ENCODE data around the gene SYT7. TPM values are rescaled to one million over a fixed set of nuclear protein-coding genes. Genes with fewer than 3 reads are reported as not detected.

Gene SYT7
- total RNA-seq, 3 donors from 2014 or later (not counting 1 experiment from before 2014, with no cell fraction given): 0.07 TPM; not detected in 2

GRCh38 chr11:61556621-61557020 is 24.3 kb downstream of the SYT7 start:
- no peaks in the 10 kb centered on the region for H3K36me3 Mint-ChIP-seq
- DNase-seq (no peak), ATAC-seq (no peak)
- 74% methylated on average over 3 of the region's 3 CpGs for WGBS (ENCODE audit: insufficient coverage)
- H3K9me3 Mint-ChIP-seq: no peaks in the 10 kb centered on the region
- H3K9me3 ChIP-seq (ENCODE audit: control insufficient read depth, insufficient read depth, low read length): no peaks in the 10 kb centered on the region
- H3K4me3 ChIP-seq (ENCODE audit: low read length): no peak overlapping the region
- H3K27me3 Mint-ChIP-seq (ENCODE audit: low read depth in 2 of 2): peaks cover 46 to 54% of the 10 kb centered on the region in 2 donors
- H3K36me3 ChIP-seq (ENCODE audit: control insufficient read depth, insufficient read depth, low read length): no peaks in the 10 kb centered on the region
- no peaks in the 10 kb centered on the region for H3K4me1 ChIP-seq (ENCODE audit: control insufficient read depth, insufficient read depth, low read length)
- no peaks in the 10 kb centered on the region for H3K4me1 Mint-ChIP-seq
- no peak for TF ChIP-seq CTCF (IDR thresholded peaks at IDR 0.05)
- no peak overlapping the region for H3K4me3 Mint-ChIP-seq
- peaks cover 9% of the 10 kb centered on the region for H3K27me3 ChIP-seq (ENCODE audit: control insufficient read depth, insufficient read depth, low read length)
- no peak overlapping the region for H3K27ac ChIP-seq (ENCODE audit: low read length)
- H3K27ac Mint-ChIP-seq: no peak overlapping the region
- intact Hi-C loops (cut with micrococcal nuclease): no loop called here

GRCh38 chr11:61555978-61556377 is 24.9 kb downstream of the SYT7 start:
- H3K27me3 Mint-ChIP-seq (ENCODE audit: low read depth in 2 of 2): peaks cover 45 to 54% of the 10 kb centered on the region in 2 donors
- no peak overlapping the region for H3K4me3 ChIP-seq (ENCODE audit: low read length)

GRCh38 chr11:61555051-61555969 is 25.6 kb downstream of the SYT7 start:
- H3K9me3 Mint-ChIP-seq: no peaks in the 10 kb centered on the region
- intact Hi-C loops (cut with micrococcal nuclease): no loop called here
- no peaks in the 10 kb centered on the region for H3K4me1 ChIP-seq (ENCODE audit: control insufficient read depth, insufficient read depth, low read length)
- no peak overlapping the region for H3K4me3 ChIP-seq (ENCODE audit: low read length)
- peaks cover 42 to 54% of the 10 kb centered on the region in 2 donors for H3K27me3 Mint-ChIP-seq (ENCODE audit: low read depth in 2 of 2)
- H3K27me3 ChIP-seq (ENCODE audit: control insufficient read depth, insufficient read depth, low read length): peaks cover 9% of the 10 kb centered on the region
- no peak for ATAC-seq
- no peaks in the 10 kb centered on the region for H3K4me1 Mint-ChIP-seq
- no peak for DNase-seq
- H3K27ac Mint-ChIP-seq: no peak overlapping the region
- 7% methylated on average over 53 of the region's 57 CpGs for WGBS (ENCODE audit: insufficient coverage)
- H3K9me3 ChIP-seq (ENCODE audit: control insufficient read depth, insufficient read depth, low read length): no peaks in the 10 kb centered on the region
- no peak for TF ChIP-seq CTCF (IDR thresholded peaks at IDR 0.05)
- H3K4me3 Mint-ChIP-seq: no peak overlapping the region
- H3K36me3 ChIP-seq (ENCODE audit: control insufficient read depth, insufficient read depth, low read length): no peaks in the 10 kb centered on the region
- no peaks in the 10 kb centered on the region for H3K36me3 Mint-ChIP-seq
- no peak overlapping the region for H3K27ac ChIP-seq (ENCODE audit: low read length)

More at GRCh38 chr11:61555978-61556377, 24.9 kb downstream of the SYT7 start:
- H3K4me1 ChIP-seq (ENCODE audit: control insufficient read depth, insufficient read depth, low read length): no peaks in the 10 kb centered on the region
- 71% methylated on average over 10 of the region's 10 CpGs for WGBS (ENCODE audit: insufficient coverage)
- no peaks in the 10 kb centered on the region for H3K36me3 ChIP-seq (ENCODE audit: control insufficient read depth, insufficient read depth, low read length)
- peaks cover 9% of the 10 kb centered on the region for H3K27me3 ChIP-seq (ENCODE audit: control insufficient read depth, insufficient read depth, low read length)
- H3K36me3 Mint-ChIP-seq: no peaks in the 10 kb centered on the region
- no peak for DNase-seq
- no peaks in the 10 kb centered on the region for H3K4me1 Mint-ChIP-seq
- no peak for ATAC-seq
- no peak for TF ChIP-seq CTCF (IDR thresholded peaks at IDR 0.05)
- no peak overlapping the region for H3K4me3 Mint-ChIP-seq
- intact Hi-C loops (cut with micrococcal nuclease): no loop called here
- no peak overlapping the region for H3K27ac Mint-ChIP-seq
- no peak overlapping the region for H3K27ac ChIP-seq (ENCODE audit: low read length)
- H3K9me3 Mint-ChIP-seq: no peaks in the 10 kb centered on the region
- no peaks in the 10 kb centered on the region for H3K9me3 ChIP-seq (ENCODE audit: control insufficient read depth, insufficient read depth, low read length)

Data from natural killer cell (primary cell).